ENCODE data around the gene KRTAP21-2.
A peak's percentile ranks its signal among the peaks of the same experiment; 100 is the strongest.

KRTAP21-2 gene

GRCh38 chr21:30714946-30715345, 32.1 kb downstream of the KRTAP21-2 start:
- no peak for TF ChIP-seq CTCF (IDR thresholded peaks at IDR 0.05; ENCODE audit: insufficient read depth, low read depth, low read length, missing control alignments)
- no peak overlapping the region for H3K4me3 ChIP-seq (ENCODE audit: low read depth, low read length)
- no peak for DNase-seq (ENCODE audit: low read depth)

GRCh38 chr21:30714456-30714855, 32.6 kb downstream of the KRTAP21-2 start:
- H3K4me3 ChIP-seq (ENCODE audit: low read depth, low read length): no peak overlapping the region
- no peak for DNase-seq (ENCODE audit: low read depth)
- no peak for TF ChIP-seq CTCF (IDR thresholded peaks at IDR 0.05; ENCODE audit: insufficient read depth, low read depth, low read length, missing control alignments)

GRCh38 chr21:30713766-30714165, 33.3 kb downstream of the KRTAP21-2 start:
- DNase-seq (ENCODE audit: low read depth): no peak
- no peak overlapping the region for H3K4me3 ChIP-seq (ENCODE audit: low read depth, low read length)
- no peak for TF ChIP-seq CTCF (IDR thresholded peaks at IDR 0.05; ENCODE audit: insufficient read depth, low read depth, low read length, missing control alignments)

DNA sequence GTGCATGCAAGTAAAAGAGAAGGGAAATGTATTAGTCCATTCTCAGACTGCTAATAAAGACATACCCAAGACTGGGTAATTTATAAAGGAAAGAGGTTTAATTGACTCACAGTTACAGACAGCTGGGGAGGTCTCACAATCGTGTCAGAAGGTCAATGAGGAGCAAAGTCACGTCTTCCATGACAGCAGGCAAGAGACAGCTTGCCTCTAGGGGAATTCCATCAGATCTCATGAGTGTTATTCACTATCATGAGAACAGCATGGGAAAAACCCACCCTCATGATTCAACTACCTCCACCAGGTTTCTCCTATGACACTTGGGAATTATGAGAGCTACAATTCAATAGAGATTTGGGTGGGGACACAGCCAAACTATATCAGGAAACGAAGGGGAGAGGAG, 36.6 kb downstream of the KRTAP21-2 start:
- no peak for TF ChIP-seq CTCF (IDR thresholded peaks at IDR 0.05; ENCODE audit: insufficient read depth, low read depth, low read length, missing control alignments)
- H3K4me3 ChIP-seq (ENCODE audit: low read depth, low read length): no peak overlapping the region
- DNase-seq (ENCODE audit: low read depth): peak; percentile 0

DNA sequence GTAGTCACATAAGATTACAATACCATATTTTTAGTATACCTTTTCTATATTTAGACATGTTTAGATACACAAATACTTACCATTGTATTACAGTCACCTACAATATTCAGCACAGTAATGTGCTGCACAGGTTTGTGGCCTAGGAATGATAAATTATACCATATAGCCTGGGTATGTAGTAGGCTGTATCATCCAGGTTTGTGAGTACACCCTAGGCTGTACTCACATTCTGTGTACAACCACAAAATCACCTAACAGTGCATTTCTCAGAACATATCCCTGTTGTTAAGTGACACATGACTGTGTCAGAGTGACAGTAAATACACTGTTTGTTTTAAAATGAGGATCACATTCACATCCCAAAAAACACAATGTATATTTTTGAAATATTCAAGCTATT, 39.6 kb downstream of the KRTAP21-2 start:
- no peak for TF ChIP-seq CTCF (IDR thresholded peaks at IDR 0.05; ENCODE audit: insufficient read depth, low read depth, low read length, missing control alignments)
- no peak overlapping the region for H3K4me3 ChIP-seq (ENCODE audit: low read depth, low read length)
- no peak for DNase-seq (ENCODE audit: low read depth)
